Measurements from ENCODE around the gene TGIF2. TPM values are rescaled to one million over a fixed set of nuclear protein-coding genes. Genes with fewer than 3 reads are reported as not detected.

The TGIF2 gene
- total and polyA plus RNA-seq, 11 donors, result 2.1 to 14.9 (median 7.9) TPM

- H3K27me3 ChIP-seq, result no peaks in the 10 kb centered on the region
- H3K27ac ChIP-seq, result no peak overlapping the region
- peaks cover 0 to 12% (median 5%) of the 10 kb centered on the region in 12 donors for H3K9me3 ChIP-seq
- intact Hi-C loops (cut with DNase I), result no loop called here
- TF ChIP-seq CTCF (IDR thresholded peaks at IDR 0.05), result no peak
- TF ChIP-seq POLR2A (IDR thresholded peaks at IDR 0.05), result no peak
- H3K4me3 ChIP-seq, result no peak overlapping the region
- DNase-seq (no peak), ATAC-seq (no peak)
- 92 to 95% (median 94%) methylated on average over 3 of the region's 3 CpGs for WGBS, 4 donors
- no peaks in the 10 kb centered on the region for H3K4me1 ChIP-seq
- H3K36me3 ChIP-seq, result no peaks in the 10 kb centered on the region
Observed at GRCh38 chr20:36565520-36565919, 7.9 kb upstream of the TGIF2 start.

- 70 to 82% (median 79%) methylated on average over 7 of the region's 7 CpGs for WGBS, 4 donors
- no peaks in the 10 kb centered on the region for H3K36me3 ChIP-seq
- ATAC-seq (no peak), DNase-seq (no peak)
- intact Hi-C loops (cut with DNase I), result loop anchor here in 1 of 10 donors (5.0 kb wide), 1 partner anchor 37 kb away; the partner anchor contains the start of gene RAB5IF
- H3K27me3 ChIP-seq, result no peaks in the 10 kb centered on the region
- no peak overlapping the region for H3K4me3 ChIP-seq
- H3K4me1 ChIP-seq, result peaks cover 0 to 25% (median 11%) of the 10 kb centered on the region in 12 donors
- peaks cover 0 to 11% (median 5%) of the 10 kb centered on the region in 12 donors for H3K9me3 ChIP-seq
- no peak overlapping the region for H3K27ac ChIP-seq
- TF ChIP-seq CTCF (IDR thresholded peaks at IDR 0.05) (no peak), POLR2A (IDR thresholded peaks at IDR 0.05) (no peak)
Observed at GRCh38 chr20:36569847-36570429, 3.5 kb upstream of the TGIF2 start.

GRCh38 chr20:36571564-36572504, 1.6 kb upstream of the TGIF2 start:
- Histone ChIP-seq H3K27me3 (no peaks in the 10 kb centered on the region), H3K9me3 (no peaks in the 10 kb centered on the region), H3K27ac (peak overlapping the region; percentile 75 to 93 (median 89)), H3K36me3 (no peaks in the 10 kb centered on the region), H3K4me1 (peaks cover 0 to 38% (median 25%) of the 10 kb centered on the region in 12 donors), H3K4me3 (no peak overlapping the region)
- TF ChIP-seq CTCF (IDR thresholded peaks at IDR 0.05), result no peak
- no peak for TF ChIP-seq POLR2A (IDR thresholded peaks at IDR 0.05)
- intact Hi-C loops (cut with DNase I), result loop anchor here in 1 of 10 donors (5.0 kb wide), 1 partner anchor 35 kb away; the partner anchor contains the start of gene RAB5IF
- ATAC-seq (no peak), DNase-seq (no peak)
- WGBS, 4 donors, result 62 to 68% (median 64%) methylated on average over 17 of the region's 17 CpGs

- intact Hi-C loops (cut with DNase I), result loop anchor here in 1 of 10 donors (5.0 kb wide), 1 partner anchor 35 kb away; the partner anchor contains the start of gene RAB5IF
- Histone ChIP-seq H3K4me1 (peaks cover 0 to 38% (median 25%) of the 10 kb centered on the region in 12 donors), H3K27me3 (no peaks in the 10 kb centered on the region), H3K36me3 (no peaks in the 10 kb centered on the region), H3K4me3 (peak overlapping the region; percentile 63 to 96 (median 82)), H3K27ac (peak overlapping the region; percentile 75 to 93 (median 89)), H3K9me3 (no peaks in the 10 kb centered on the region)
- DNase-seq (peak in 1 of 5 donors; percentile 51), ATAC-seq (peak in 2 of 4 donors; percentile 1 to 14)
- TF ChIP-seq CTCF (IDR thresholded peaks at IDR 0.05) (no peak), POLR2A (IDR thresholded peaks at IDR 0.05) (no peak)
- WGBS, 4 donors, result 15 to 27% (median 20%) methylated on average over 11 to 20 of the region's 20 CpGs
Observed at GRCh38 chr20:36572701-36573102, 695 bp upstream of the TGIF2 start.

Measured in heart left ventricle (tissue), 16 donors.